HTERT RPE-1 (cell line): ENCODE data around the gene HIPK2.

ENCODE experiments used
- in situ Hi-C: fragments of 300-500 bp; cut with MboI; formaldehyde crosslinking; loops from 4 replicates; pipeline ENCODE4 v1.14.3; 2020; ENCODE audit warnings: low sequenced_read_pairs

Gene HIPK2

DNA sequence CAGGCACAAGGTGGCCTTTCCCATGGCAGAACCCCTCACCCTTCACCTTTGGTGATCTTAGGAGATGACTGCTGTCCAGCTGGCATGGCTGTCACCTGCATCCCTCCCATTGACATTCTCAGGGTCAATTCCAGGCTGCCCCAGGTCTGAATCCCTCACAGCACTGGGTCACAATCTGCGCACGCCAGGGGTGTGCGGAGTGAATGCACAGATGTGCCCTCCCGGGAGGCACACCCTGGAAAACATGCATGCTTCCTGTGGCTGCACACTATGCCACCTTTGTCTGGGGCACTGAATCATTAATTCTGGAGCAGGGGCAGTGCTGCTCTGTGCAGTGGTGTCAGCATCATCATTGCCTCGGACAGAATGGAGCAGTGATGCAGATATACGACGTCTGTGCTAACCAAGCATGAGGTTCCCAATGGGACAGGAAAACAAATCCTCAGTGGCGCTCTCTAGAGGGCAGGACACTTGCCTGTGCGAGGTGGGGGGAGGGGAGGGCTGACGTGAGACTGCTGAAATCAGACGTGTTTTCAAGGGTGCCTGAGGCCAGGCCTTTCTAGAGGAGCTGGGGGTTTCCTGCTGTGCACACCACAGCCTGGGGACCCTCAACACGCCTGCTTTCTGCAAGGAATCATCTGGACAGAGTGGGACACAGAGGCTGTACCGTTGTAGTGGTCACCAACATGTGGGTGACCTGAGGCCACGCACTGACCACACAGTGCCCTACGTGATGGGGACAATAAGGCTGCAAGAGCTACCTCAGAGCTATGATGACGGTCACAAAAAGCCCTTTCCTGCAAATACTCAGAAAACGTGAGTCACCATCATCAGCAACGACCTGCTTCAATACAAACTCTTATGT lies 77.9 kb downstream of the HIPK2 start:
- in situ Hi-C loops = no loop called here

- in situ Hi-C loops = no loop called here
Observed at GRCh38 chr7:139698844-139699243, 79.0 kb downstream of the HIPK2 start.

- in situ Hi-C loops = no loop called here
Observed at GRCh38 chr7:139698278-139698677, 79.5 kb downstream of the HIPK2 start.

GRCh38 chr7:139697056-139697455 lies 80.7 kb downstream of the HIPK2 start:
- in situ Hi-C loops = no loop called here

DNA sequence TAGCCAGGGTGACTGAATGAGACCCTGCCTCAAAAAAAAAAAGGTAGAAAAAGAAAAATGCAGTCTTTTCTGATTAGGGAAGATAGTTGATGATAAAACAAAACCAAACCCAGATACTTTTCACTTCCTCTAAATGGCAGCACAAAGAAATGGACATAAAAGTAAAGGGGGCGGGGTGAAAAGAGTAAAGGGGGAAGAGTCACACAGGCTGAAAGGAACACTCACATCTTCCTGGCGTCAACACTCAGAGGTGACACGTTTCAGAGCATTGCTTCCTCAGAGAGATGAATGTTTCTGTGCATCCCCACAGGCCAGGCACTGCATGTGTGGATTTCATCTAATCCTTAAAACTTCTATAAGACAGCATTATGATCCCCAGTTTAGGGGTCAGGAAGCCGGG lies 81.2 kb downstream of the HIPK2 start:
- in situ Hi-C loops = no loop called here

DNA sequence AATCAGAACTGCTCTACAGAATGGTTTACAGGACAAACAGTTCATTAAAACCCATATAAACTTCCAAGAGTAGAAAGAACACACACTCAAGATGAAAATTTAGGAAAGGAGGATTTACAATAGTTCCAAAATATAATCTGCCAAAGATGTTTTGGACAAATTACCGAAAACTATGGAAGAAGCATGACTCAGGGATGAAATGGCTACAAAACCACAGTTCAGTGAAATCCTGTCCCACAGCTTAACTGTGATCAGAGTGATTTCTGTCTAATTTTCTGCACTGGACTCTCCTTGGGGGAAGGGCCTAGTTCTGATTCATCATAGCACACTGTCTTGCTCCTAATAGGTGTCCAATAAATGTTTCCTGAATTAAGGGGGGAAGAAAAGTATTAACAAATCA lies 82.2 kb downstream of the HIPK2 start:
- in situ Hi-C loops = no loop called here

DNA sequence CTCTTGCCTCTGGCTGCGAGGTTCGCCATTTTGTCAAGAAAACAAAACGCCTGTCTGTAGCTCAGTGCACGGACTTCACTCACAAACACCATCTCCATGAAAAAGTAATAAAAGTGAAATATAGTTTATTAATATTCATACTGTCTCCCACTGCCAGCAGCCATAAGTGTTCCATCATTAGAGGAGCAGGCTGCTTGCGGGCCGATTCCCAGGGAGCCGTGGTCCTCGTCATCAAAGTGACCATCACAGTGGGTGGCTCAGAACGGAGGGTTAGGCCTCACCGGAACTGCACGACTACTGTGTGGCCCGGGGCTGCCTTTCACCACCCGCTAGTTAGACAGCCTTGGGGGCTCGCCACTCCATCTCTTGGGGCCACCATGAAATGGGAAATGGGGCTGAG lies 82.7 kb downstream of the HIPK2 start:
- in situ Hi-C loops = no loop called here

DNA sequence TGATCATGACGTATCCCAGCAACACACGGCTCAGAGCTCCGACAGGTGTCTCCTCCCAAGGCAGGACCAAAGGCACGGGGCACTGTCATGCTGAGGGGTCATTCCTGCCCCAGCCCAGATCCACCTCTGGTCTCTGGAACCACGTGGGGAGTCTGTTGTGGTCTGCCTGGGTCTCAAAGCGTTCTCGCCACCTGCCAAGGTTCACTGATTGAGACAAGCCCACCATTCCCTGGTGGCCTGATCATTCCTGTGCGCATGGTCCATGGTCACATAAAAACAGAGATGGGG lies 83.5 kb downstream of the HIPK2 start:
- in situ Hi-C loops = no loop called here

GRCh38 chr7:139693651-139694388 lies 84.0 kb downstream of the HIPK2 start:
- in situ Hi-C loops = no loop called here

GRCh38 chr7:139692723-139693122 lies 85.1 kb downstream of the HIPK2 start:
- in situ Hi-C loops = no loop called here

GRCh38 chr7:139691253-139691781 lies 86.5 kb downstream of the HIPK2 start:
- in situ Hi-C loops = no loop called here

GRCh38 chr7:139687980-139688632 lies 89.7 kb downstream of the HIPK2 start:
- in situ Hi-C loops = no loop called here

- in situ Hi-C loops = no loop called here
Observed at GRCh38 chr7:139687211-139687954, 90.4 kb downstream of the HIPK2 start.

DNA sequence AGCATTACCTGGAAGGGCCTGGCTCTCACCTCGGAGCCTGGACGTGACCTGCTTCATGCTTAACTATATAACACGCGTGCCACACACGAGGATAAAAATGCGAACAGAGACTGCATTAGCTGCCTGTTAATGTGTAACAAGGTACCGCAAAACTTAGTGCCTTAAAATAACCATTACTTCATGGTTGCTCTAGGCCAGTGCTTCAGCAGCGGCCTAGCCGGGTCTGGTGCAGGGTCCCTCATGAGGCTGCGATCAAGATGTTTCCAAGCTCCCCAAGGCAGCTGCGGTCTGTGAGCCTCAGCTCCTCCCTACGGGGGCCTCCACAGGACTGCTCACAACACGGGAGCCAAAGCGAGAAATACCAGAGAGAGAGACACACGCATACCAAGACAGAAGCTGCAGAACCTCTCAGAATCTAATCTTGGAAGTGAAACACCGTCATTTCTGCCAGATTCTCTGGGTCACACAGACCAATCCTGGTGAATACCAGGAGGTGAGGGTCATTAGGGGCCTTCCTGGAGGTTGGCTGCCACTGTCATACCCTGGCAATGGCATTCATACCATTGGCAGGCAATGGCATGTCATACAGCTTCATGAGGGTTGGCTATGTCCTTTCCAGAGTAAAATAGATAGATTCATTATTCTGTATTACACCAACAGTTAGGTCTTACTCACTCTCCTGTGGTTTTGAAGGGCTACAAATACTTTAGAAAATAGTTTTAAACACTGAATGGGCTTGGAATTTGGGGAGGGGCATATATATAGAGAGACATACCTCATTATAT lies 94.5 kb downstream of the HIPK2 start:
- in situ Hi-C loops = no loop called here

DNA sequence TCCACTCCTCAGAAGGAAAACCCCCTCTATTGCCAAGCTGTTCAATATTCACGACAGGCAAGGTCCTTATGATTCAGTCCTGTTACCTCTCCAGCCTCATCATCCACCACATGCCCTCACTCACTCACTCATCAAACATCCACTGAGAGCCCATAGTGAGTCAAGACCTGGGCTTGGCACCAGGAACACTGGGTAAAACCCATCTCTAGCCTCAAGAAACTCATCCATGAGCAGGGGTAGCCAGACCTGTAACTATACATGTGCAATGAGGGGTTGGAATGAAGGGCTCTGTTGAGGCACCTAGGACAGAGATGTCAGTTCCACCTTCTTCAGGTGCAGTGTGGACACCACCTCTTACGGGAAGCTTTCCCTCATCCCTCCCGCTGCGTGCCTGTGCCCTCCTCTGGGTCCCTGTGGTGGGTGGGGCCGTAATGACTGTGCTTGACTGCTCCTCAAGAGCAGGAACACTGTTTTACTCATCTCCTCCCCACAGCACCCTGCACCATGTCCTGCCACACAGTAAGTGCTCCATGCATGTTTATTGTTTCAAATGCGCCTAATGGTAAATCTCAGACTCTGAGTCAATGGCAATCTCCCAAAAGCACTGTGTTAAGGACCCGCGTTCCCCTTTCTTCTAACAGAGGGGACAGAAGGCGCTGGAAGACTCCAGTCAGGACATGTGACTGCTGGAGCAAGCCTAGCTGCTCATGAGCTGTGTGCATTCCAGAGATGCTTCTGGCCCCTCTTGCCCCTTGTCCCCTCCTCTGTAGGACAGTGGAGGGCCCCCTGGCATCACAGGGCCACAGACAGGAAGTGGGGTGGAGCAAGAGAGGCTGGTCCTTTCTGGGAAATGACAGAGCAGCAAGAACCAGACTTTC lies 95.4 kb downstream of the HIPK2 start:
- in situ Hi-C loops = no loop called here

GRCh38 chr7:139681812-139682135 lies 96.0 kb downstream of the HIPK2 start:
- in situ Hi-C loops = no loop called here

- in situ Hi-C loops = no loop called here
Observed at GRCh38 chr7:139681463-139681755, 96.4 kb downstream of the HIPK2 start.

GRCh38 chr7:139680676-139681462 lies 96.9 kb downstream of the HIPK2 start:
- in situ Hi-C loops = no loop called here
